Stimulated activated CD8-positive, alpha-beta memory T cell treated with anti-CD3 and anti-CD28 coated beads, Interleukin-4, amount 100 ng/mL, for 4 hours (primary cell): Measurements from ENCODE around the gene MPZL3.
"Not testable (repeated sequence)": the region's sequence is repeated elsewhere in the genome, so short reads cannot be mapped to it uniquely, and the experiment has no call there.

Experiments used
- DNase-seq, 2 donors: peaks; one replicate each; pipeline ENCODE4 v3.0.0-alpha.2; 2020; ENCODE audit warnings: low read depth in 2 of 2, low spot score in 1 of 2

Gene MPZL3

DNA sequence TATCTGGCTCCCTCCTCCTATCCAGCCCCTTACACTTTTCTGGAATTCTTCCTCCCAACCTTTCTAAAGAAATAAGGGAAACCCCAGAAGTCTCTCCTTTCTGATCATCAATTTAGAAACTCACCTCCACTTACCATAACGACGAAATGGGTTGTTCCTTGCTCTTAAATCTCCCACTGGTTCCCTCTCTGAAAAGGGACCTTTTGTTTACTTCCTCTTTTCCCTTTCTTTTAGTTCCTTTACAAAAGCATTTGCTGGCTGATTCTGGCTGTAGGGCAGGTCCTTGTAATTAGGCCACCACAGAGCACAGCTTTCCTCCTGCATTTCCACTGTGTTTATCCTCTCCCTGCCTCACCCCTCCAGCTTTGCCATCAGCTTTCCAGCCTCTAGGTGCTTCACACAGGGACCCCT, 39.4 kb downstream of the MPZL3 start:
- no peak for DNase-seq

DNA sequence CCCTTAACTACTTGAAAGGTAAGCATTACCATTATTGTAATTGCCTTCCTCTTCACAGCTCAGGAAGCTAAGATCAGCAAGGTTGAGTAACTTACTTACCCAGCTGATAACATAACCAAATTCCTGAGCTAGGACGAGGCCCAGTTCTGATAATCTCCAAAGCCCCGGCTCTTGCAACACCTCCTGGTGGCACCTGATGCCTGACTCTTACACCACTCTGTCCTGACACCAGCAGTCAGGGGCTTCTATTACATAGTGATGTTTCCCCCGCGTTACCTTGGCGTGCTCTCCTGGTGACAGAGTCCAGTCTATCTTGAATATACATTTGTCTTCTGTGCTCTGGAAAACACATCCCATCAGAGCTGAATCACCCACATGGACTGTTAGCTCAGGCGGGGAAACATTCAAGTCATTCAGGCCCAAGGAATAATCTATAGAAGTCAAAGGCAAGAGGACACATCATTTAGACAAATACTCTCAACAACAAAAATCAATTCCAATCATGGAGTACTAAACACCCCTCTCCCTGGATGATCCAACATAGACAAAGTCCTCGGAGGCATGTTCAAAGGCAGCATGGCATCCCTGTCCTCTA, 39.9 kb downstream of the MPZL3 start:
- DNase-seq, result no peak

DNA sequence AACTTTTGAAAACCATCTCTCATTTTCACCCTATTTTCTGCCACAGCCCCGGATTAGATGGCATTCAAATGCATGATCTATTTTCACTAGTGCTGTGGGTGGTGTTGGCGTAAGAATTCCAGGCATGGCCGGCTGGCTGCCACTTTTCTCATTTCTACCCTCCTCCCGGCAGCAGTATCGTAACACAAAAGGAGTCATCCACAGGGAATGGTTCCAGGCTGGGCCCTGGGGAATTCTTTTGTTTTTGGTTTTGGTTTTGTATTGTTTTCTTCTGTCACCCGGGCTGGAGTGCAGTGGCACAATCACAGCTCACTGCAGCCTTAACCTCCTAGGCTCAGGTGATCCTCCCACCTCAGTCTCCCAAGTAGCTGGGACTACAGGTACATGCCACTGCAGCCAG, 41.2 kb downstream of the MPZL3 start:
- DNase-seq, result no peak

DNA sequence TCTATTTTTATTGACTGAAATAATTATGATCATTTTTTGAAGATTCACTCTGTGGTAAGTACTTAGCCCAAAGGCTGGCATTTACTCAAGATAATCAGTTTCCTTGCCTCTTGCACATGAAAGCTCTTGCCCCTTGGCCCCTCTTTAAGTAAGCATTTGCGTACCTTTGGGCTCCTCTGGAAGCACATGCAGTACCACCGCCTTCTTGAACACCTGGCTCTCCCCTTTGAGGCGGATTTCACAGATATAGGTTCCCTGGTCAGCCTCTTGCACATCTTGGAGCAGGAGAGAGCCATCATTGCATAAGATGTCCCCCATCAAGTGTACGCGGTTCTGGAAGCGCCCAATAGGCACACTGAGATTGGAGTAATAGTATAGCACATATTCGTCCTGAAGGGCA, 41.8 kb downstream of the MPZL3 start:
- DNase-seq, result no peak

DNA sequence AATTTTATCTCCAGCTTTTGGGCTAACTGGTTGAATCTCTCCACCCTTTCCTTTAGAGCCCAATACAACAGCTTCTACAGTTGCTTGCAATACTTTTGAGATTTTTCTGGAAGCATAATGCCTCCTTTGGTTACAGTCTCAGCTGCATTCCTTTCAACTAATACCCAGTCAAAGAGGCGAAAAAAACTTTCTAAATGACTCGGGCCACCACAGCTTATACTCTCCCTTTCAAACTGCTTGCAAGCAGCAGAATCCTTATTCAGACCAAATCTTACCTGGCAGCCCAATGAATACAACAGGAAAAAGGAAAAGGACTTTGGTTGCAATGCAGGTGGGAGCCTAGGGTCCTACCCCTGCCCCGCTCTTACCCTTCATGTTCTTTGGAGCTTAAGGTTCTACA, 43.1 kb downstream of the MPZL3 start:
- no peak for DNase-seq

DNA sequence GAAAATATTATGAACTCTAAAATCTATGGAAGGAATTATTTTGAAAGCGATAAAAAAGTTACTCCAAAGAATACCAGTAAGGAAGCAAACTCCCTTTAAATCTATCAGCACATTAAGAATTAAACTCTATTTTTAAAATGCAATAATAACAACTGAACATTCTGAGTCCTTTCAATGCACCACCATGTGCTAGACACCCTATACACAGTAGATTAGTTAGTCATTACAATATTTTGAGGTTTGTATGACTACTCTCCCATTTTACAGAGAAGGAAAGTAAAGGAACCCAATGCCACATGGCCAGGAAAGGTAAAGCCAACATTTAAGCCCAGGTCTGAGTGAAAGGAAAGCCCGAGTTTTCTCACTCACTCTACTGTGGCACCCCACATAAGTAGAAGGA, 45.1 kb downstream of the MPZL3 start:
- DNase-seq, result no peak

DNA sequence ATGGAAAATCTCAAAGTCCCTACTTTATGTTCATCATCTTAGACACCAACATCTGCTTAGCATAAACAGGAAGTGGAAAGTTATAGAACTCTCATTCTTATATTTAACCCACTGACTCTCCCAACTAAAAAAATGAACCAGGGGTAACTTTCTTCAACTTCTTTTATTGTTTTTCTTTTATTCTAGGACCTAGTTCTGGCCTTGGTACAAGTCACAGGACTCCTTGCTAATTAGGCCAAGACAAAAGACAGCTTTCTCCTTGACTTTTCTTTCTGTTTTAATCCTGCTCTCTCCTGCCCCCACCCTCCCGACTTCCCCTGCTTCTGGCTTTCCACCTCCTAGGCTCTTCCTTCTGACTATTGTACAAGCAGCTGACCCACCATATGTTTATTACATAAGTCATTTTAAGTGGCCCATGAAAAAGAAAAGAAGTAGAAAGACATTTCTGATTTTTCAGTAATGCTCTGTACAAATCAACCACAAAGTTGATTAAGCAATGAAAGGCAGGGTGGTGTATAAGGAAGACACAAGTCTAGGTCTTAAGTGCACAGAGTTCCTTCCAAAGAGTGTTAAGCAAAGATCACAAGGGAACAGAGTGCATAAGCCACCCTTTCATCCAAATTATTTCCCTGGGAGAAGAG, 45.7 kb downstream of the MPZL3 start:
- DNase-seq, result no peak

DNA sequence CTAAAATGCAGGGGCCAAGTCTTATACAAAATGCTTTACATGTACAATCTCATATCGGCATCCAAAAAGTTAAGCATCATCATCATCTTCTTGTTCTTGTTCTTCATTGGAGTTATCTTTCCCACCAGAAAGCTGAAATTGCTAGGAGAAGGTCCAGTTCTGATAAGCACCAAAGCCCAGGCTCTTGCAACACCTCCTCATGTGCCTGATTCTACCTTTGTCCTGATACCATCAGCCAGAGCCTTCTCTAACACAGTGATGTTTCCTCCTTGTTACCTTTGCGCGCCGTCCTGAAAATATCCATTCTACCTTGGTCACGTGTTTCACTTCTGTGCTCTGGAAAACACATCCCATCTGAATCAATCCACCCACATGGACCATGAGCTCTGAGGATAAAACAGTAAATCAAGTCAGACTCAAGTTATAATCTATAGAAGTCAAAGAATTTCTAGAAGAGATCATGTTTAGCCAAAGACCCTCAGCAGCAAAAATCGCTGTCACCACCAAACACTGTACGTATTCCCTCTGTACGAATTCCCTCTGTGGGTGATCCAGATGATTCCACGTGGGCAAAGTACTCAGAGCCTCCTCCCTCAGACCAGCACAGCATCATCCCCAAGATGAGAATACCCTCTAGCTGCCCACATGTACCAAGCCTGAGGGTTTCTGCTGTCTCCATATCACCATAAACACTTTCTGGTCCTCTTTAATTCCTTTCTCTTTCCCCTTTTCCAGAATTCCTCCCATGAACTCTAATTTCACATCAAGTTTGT, 46.4 kb downstream of the MPZL3 start:
- DNase-seq, result no peak

DNA sequence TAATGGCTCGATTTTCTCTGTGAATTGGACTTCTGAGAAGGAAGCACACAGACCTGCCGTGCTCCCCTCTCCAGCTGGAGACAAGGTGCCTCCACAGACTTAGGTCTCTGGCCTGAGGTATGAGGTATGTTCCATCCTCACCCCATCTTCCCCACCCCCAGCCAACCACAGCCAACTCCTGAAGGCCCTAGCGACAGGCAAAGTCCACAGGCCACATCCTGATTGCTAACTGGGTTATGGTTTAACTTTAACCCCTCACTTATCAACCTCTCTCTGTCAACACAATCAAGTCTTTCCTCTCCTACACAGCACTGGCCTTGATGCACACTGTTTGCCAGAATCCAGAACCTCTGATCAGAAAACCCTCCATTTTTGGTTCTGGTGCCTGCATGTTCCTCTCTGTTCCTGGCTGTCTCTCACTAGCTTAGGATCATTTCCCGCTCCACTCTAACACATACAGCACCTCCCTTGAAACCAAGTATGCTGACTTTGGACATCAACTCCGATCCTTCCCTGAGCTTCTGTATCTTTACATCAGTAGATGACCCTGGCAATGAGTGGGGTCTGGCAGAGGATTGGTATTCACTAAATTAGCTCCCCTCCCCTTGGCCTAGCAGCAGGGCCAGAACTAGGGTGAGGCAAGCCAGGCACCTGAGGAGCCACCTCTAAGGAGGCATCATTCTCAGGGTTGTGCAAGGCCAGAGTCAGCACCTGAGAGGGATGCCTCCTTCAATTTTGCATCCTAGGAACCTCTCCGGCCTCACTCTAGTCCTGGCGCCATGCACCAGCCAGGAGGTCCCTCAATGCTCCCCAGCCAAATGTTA, 49.4 kb downstream of the MPZL3 start:
- peak in 1 of 2 donors; percentile 55 for DNase-seq

DNA sequence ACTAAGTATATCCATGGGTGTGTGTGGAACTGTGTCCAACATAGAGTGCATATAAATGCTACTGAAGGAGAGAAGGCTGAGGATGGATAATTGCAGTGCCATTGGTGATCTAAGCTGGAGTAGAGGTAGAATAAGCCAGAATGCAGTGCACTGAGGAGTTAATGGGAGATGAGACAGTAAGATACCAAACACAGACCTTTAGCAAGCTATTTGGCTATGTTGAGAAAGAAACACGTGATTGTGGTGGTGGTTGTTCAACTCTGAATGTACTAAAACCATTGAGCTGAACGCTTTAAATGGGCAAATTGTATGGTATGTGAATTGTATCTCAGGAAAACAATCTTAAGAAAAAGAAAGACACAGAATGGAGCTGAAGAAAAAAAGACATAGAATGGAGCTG, 50.2 kb downstream of the MPZL3 start:
- no peak for DNase-seq

DNA sequence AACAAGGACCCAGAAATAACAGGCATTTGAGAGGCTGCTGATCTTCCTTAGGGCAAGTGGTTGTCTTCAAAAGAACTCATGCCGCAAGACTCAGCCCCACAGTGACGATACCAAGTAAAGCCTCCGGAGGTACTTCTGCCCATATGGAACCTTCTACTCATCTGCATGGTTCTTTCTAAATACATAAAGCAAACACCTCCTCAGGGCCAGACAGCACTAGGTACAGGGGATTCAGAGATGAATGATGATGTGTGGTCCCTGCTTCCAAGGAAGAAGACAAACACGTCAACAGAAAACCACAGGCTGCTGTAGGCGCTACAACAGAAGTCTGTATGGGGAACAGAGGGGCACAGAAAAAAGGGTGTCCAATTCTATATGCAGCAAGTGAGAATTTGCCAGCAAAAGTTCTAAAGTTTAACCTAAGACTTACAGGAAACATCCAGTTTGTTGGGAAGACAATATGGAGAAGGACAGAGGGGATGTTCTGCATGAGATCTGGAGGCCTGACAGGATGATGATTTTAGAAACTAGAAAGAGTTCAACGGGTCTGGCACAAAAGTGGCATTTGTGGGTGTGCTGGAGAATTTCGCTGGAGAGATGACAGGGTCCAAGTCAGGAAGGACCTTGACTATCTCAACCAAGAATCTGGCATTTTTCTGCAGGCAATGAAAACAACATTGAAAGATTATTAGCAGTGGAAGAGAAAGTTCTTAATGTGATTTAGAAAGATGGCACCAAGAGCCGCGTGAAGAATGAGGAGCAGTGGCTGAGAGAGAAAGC, 51.1 kb downstream of the MPZL3 start:
- DNase-seq, result peak; percentile 20 to 47

DNA sequence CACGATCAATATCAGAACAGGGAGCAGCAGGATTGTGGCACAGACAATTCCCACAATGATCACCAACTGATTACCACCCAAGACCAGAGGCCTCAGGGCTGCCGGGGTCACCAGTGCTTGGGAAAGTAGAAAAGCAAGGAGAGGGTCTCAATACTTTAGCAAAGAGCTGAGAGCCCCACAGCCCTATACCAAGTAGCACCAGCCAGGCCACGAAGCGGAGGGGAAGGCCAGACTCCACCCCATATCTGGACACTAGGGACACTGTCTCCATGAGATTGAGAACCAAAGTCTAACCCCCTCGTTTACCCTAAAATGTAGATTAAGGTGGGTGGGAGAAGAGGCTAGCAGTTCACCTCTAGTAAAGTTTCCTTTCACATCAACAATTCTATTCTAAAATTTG, 51.7 kb downstream of the MPZL3 start:
- no peak for DNase-seq

DNA sequence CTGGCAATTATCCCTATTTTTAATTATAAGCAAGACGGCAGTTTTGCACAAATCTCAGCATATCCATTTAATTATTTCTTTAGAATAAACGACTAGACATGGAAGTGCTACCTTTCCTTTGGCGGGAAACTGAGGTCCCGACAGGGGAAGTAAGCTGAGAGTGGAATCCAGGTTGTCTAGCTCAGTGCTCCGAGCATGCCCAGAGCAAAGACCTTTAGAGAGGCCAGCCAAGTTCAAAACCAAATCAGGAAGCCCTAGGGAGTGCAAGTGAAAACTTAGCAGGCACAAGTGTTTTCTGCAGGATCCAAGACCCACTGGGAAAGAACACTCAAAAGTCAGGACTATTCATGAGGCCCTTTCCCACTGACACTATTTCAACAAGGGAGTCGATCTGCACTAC, 53.0 kb downstream of the MPZL3 start:
- no peak for DNase-seq

DNA sequence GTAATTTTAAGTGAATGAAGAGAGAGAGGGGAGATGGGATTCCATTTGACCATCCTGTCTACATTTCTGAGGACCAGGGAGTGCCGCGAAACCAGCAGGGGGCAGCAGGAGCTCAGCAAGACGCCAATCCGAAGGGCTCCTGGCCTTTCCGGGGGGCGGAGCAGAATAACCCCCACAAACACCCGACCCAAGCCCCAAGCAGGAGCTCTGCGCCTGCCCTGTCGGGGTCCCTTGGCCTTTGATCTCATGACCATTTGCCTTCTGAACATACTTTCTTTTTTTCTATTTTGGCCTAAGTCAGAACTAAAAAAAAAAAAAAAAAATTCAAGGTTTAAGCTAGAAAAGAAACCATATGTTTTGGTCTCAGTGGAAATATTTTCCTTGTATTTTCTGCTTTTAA, 53.8 kb downstream of the MPZL3 start:
- peak; percentile 63 to 68 for DNase-seq

DNA sequence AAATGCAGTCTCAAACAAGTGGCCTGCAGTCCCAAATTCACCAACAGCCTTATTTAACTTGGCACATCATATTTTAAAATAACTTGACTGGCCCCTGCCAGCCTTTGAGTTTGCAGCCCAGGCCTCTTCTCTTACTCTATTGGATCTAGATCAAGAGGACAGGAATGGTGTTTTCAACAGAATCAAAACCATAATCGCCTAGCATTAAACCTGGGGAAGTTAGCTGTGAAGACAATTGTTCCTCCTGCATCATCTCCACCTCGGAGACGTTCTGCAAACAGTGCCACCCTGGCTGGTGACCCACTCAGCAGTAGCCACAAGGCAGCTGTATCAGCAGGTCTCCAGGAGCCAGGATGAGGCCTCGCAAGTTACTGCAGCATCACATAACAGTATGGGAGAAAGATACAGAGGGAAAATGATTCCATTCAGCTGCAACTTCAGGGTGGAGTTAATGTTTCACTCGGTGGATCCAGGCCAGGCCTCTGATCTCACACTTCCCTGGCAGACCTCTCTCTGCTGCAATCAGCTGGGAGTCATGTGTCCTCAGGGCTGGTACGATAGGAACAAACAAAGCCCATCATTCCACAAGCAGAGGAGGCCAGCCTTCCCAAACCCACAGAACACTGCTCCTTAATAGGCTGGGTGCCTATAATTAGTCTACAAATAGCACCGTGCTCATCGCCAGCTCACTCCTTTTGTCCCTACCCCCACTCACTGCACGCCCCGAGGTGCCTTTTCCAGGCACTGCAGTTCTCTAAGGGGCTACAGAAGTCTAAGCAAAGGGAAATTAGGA, 57.1 kb downstream of the MPZL3 start:
- no peak for DNase-seq

DNA sequence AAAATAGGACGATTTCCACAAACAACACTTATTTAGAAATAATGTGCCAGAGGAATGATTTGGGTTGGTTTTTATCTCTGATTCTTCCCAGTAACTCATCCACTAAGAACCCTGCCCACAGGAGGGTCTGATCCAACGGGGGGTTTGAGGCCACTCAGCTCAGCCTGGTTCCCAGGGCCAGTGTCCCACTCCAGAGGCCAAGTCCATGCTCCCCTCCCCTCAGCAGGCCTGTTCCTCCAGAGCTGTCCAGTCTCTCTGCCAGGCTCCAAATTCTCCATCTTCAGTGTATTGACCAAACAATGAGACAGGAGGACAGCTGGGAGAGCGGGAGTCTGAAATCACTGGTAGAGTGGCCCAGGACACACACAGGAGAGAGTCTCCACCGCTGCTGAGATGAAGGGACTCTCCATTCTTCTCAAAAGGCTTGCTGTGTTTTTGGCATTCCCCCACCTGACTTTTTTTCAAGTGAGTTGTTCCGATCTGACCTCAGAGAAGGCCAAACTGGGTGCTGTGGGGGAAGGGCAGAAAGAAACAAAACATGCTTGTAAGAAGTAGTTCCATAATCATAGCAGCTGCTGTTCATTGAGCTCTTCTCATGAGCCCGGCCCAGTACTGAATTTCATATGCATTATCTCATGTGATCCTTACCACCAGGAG, 58.1 kb downstream of the MPZL3 start:
- DNase-seq, result no peak

DNA sequence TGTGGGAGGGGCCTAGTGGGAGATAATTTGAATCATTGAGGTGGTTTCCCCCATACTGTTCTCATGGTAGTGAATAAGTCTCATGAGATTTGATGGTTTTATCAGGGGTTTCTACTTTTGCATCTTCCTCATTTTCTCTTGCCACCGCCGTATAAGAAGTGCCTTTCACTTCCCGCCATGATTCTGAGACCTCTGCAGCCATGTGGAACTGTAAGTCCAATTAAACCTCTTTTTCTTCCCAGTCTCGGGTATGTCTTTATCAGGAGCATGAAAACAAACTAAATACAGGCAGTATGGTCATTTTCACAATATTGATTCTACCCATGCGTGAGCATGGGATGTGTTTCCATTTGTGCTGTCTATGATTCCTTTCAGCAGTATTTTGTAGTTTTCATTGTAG, 59.3 kb downstream of the MPZL3 start:
- DNase-seq, result not testable (repeated sequence)

DNA sequence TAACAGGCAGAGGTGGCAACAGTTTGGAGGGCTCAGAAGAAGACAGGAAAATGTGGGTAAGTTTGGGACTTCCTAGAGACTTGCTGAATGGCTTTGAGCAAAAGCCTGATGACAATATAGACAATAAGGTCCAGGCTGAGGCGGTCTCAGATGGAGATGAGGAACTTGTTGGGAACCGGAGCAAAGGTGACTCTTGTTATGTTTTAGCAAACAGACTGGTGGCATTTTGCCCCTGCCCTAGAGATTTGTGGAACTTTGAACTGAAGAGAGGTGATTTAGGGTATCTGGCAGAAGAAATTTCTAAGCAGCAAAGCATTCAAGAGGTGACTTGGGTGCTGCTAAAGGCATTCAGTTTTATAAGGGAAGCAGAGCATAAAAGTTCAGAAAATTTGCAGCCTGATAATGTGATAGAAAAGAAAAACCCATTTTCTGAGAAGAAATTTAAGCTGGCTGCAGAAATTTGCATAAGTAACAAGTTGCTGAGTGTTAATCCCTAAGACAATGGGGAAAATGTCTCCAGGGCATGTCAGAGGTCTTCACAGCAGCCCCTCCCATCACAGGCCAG, 61.1 kb downstream of the MPZL3 start:
- DNase-seq, result not testable (repeated sequence)
